HG03565 (cell line): ENCODE results near the gene AHDC1.

Experiments used
- ATAC-seq: cut with Tn5 transposase; IDR thresholded peaks from one replicate; pipeline ENCODE4 v1.9.1; 2021; ENCODE audit warnings: mild to moderate bottlenecking, moderate library complexity; ENCODE audit not compliant: unreplicated experiment

The AHDC1 gene

DNA sequence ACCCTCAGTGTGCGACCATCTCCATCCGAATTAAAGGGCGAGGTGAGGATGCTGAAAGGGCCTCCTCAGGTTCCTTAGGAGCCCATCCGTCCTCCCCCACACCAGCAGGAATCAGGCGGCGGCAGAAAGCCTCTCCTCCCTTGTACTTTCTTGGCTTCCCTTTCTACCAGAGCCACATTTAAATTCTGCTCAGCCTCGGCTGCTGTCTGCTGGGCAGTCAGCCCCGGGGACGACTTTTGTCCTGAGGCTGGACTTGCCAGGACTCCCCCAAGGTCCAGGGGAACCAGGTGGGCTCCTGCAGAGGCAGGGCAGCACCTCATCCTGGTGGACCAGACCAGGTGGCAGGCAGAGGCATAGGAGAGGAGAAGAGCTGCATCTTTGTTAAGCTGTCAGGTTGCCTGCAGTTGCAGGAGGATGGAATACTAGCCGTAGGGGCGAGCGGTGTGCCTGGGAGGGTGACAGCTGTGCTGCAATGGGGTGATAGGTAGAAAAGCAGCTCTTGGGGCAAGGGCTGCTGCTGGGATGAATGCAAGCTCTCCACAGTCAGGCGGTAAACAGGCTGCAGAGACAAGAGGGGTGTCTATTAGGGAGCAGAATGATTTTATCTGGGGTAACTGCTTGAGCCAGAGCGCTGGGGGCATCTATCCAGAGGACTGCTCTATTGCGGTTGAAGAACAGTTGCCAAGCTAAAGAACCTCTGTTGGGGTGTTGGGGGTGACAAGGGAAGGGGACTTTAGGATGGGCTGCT lies 67.8 kb downstream of the AHDC1 start:
- no peak for ATAC-seq

DNA sequence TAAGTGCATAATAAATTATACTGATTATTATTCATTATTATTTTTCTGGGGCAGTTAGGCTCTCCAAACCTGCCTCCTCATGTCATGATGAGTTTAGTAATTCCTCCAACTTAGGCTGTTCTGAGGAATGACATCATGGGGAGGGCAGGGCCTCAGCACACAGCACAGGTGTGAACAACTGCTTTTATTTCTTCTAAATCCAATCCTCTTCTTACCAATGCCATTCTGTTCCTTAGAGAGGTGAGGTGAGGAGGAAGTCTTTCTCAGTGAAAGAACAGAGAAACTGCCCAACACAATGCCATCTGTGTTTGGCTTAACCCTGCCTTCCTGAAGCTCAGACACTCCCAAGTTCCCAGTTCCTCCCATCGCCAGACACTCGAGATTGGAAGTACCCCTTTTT lies 68.6 kb downstream of the AHDC1 start:
- no peak for ATAC-seq

DNA sequence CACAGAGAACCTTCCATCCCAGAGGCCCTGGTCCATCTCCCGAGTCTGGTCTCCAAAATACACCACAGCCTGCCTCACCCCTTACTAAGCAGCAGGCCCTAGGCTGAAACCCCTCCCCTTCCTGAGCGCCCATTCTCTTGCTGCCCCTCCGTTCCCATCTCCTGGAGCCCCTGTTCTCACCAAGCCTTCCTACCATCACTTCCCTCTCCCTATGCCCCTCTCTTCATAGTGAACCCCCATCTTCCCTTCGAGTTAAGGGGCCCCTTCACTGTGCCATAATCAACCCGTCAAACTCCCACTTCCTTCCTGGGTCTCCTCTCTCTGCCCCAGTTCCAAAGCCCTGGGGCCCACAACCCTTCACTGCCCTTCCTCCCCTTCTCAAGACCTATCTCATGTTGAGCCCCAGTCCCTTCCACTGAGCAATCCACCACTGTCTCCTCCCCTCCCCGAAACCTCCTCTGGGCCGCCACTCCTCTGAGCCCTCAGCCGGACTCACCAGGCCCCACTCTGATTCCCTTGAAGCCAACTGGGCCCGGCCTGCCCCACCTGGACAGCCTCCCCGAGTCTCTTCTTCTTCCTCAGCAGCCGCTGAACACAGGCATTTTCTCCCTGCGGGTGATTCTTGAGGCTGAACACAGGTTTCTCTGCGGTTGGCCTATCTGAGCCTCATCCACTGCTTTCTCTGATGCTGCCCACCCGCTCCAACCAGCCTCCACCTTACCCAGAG lies 71.8 kb downstream of the AHDC1 start:
- ATAC-seq, result no peak

DNA sequence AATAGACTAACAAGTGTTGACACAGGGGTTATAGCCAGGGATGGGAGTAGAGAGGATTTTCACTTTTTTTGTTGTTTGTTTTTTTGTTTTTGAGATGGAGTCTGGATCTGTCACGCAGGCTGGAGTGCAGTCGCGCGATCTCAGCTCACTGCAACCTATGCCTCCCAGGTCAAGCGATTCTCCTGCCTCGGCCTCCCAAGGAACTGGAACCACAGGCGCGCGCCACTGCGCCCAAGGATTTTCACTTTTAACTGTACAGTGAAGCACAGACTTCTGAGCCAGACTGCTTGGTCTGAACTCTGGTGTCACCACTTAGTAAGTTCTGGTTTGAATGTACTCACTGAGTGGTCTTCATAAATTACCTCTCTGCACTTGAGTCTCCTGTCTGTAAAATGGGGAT lies 73.8 kb downstream of the AHDC1 start:
- no peak for ATAC-seq

DNA sequence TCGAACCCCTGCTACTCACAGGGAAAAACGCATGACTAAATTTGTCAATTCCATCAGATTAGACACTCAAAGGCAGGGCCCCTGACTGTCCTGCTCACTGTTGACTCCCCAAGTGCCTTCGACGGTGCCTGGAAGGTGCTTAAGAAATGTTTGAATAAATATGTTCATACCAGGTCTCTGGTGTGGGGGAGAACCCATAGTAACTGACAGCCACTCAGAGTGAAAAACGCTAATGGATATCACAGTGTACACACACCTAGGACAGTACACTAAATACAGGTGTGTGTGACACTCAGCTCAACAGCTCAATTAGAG lies 74.3 kb downstream of the AHDC1 start:
- ATAC-seq, result no peak

DNA sequence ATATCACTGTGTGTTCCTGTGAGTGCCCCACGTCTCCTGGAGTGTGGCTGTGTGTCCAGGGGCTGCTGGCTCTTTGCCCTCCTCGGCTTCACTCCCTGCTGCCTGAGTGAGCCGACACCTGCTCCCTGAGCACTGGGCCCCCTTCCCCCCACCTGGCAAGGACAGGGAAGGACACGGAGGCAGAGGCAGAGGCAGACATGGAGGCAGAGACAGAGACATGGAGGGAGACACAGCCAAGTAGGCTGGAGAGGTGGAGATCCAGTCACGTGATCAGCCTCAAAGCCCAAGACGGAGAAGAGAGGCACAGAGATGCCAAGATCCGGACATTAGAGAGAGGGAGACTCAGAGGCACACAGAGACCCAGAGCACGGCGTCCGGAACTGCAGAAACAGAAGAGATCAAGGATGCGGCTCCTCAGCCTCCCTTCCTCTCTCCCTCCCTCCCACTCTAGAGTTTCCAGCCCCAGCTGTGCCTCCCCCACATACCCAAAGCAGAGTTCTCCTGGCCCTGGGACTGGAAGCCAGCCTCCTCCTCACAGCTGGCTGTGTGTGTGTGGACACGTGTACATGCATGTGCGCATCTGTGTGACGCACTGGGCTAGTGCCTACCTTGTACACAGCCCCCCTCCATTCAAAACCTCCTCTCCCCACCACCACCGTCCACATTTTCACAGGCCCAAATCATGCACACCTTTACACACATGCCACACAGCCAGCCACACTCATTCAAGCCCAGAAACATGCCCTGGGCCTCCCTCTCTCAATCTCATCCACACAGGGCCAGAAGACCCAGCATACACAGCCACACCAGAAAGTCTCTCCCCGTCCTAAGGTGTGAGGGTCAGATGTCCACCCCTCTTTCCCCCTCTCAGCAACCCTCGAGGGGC lies 74.9 kb downstream of the AHDC1 start:
- no peak for ATAC-seq

DNA sequence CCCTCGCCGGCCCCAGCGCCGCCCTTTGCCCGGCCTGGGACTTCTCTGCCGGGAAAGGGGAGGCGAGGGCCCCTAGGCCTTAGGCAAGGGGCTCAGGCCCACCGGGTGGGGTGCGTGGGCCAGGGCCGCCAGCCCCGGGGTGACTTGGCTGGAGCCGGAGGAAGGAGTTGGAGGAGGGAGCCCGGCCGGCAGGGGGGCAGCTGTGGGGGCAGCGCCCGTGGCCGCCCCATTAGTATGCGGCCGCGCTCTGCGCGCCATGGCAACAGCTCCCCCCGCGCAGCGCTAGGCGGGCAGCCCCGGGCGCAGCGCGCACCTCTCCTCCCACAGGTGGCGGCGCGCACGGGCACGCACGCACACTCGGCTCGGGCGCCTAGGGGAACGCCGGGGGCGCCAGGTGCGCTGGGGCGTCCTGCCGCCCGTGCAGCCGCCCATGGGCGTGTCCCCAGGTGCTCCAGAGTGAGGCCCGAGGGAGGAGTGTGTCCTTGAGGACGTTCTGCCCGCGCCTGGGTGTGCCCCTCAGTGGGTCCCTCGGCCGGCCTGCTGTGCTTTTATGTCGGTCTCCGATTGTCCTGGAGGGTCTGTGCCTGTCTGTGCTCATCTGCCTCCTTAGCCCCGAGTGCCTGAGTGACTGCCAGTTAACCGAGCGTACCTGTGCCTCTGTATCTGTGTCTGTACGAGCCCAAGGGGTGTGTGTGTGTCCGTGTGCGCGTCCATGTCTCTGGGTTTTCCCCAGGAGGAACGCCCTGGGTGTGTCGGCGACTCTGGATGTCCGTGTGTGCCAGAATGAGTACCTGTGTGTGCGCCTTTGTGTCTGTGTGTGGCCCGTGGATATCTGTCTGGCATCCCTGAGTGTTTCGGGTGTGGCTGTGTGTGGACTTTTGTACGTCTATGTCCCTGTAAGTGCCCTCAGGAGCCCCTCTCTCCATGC lies 75.8 kb downstream of the AHDC1 start:
- ATAC-seq, result no peak

DNA sequence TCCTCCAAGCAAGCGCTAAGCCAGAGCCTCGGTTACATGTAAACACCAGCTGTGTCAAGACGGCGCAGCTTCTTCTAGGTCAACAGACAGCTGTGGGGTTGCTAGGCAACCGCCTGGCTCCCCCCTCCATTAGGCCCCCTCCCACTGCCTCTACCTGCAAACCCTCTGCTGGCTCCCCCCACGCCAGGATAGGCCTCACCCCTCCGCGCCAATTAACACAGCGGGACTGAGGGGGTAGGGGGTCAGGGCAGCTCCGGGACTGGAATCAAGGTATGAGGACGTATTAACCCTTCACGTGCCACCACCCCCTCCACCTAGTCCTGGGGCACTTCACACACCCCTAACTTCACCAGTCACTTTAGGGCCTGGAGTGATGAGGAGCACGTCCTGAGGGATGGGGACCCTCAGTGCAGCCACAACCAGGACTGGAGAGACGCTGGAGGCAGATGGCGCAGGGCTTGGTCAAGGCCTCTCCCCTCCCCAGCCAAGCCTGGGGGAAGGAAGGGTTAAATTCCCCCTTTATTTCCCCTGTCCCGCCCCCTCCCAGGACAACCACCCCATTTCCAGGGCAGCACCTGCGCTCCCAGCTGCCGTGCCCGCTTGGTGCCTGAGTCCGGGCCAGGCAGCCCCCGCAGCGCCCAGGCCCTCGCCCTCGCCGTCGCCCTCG lies 76.6 kb downstream of the AHDC1 start:
- no peak for ATAC-seq

DNA sequence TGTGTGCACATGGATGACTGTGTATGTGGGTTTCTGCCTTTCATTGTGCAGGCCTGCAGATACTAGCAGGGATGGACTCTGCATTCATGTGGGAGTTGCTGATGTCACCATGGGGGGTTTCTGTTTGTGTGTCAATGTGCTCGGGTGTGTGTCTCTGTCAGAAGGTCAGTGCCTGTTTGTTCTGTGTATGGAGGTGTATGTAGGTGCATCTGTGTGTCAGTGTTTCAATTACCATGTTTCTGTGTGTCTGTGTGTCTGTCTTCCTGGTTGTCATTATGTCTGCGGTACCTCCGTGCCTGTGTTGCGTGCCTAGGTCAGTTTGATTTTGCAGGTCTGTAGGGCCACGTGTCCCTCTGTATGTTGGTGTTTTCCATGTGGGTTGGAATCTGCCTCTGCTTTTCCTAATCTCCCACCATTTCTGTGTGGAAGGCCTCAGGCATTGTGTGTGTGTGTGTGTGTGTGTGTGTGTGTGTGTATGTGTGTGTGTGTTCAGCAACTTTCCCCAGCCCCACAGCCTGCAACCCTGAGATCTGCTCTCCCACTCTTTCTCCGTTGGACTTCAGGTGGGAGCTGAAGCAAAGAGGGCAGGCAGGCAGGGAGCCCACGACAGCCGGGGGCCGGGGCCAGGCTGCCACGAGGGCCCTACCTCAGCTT lies 77.2 kb downstream of the AHDC1 start:
- ATAC-seq, result no peak

DNA sequence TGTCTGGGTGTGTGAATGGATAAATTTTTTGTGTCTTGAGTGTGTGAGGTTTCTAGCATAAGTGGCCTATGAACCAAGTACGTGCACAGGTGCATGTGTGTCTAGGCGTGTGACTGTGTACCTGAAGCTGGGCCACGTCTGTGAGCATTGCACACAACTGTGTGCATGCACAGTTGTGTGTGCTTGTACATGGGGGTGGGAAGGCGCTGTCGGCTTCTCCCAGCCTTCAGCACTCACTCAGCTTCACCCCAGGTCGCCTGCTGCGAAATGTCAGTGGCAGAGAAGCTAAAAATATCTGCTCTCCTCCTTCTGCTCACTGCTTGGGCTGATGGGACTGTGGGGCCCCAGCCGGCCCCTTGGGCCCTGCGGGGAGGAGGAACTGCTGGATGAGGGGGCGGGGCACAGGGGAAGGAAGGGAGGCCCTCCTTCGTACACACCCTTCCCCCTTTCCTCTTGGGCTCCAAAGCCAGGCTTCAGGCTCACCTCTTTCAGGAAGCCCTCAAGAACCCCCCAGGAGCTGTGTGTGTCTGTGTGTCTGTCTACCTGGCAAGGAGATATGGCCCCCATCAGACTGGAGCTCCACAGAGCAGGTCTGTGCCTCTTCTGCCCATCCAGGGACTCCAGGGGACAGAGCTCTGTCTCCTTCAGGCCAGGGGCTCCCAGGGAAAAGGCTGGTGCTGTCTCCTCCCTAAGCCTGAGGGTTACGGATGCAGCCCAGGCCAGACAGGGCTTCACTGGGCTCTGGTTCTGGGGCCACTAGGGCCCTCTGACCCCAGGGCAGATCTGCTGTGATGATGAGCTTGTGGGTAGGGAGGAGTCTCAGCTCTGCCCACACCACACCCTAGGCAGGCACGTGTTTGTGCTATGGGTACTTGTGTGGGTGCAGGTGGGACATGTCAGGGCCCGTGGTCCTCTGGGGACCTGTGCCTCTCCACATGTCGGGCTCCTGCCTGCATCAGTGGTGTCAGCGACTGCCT lies 78.4 kb downstream of the AHDC1 start:
- no peak for ATAC-seq

DNA sequence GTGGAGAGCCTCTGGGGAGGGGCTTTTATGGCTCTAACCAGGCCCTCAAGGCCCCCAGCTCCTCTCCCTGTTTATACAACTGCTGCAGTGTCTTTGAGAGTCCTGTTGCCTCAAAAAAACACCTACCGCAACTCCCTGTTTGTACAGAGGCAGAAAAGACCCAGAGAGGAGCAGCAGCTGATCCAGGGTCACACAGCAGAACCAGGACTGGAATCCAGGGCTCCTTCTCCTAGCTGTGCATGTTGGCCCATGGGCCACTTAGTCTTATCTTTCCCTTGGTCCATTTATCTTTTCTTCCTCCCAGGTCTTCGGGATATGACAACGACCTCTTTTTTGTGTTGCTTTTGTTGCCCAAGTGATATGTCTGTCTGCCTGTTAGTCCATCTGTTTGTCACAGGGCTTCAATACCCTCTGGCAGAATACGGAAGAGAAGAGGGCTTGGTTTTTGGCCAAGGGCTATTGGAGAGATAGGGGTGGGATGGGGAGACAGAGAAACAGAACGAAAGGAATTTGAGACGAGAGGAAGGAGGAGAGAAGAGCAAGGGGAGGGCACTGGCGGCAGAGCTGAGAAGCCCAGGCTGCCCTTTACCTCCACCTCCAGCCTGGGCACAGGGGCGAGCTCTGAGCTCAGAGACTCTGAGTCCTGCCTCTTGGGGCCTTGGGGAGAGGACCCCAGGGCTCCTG lies 80.5 kb downstream of the AHDC1 start:
- ATAC-seq, result no peak

DNA sequence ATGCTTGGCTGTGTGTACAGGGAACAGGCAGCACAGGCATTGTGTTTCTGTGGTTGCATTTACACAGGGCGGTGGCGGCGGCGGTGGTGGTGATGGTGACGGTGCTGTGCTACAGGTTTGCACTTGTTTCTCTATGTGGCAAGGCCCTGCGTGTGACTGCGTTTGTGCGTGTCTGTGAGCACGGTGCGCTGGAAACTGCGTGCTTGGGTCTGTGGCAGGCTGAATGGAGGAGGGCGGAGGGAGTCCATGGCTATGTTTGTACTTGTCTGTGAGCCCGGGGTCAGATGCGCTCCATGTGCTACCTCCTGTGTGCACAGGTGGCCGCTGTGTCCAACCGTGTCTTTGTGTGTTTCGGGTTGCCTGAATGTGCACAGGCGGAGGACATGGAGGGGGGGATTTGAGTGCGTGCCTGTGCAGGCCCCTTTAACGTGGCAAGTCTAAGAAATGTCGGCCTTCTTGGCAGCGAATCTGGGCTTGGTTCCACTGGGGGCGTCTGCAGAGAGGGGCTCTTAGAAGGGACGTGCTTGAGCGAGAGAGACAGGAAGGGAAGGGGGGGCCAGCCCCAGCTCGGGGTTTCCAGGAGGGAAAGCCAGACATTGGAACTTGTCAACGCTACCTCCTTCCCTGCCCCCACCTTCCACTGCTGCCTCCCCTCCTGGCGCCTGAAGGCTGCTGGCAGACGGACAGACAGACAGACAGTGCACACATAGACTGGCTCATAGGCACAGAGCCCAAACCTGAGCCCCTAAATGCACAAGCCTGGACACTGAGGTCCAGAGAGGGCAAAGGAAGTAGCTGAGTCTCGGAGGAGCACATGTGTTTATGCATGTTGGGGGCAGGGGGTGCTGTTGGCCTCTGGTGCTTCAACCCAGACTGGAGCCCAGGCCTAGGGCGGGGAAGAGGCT lies 81.3 kb downstream of the AHDC1 start:
- no peak for ATAC-seq

DNA sequence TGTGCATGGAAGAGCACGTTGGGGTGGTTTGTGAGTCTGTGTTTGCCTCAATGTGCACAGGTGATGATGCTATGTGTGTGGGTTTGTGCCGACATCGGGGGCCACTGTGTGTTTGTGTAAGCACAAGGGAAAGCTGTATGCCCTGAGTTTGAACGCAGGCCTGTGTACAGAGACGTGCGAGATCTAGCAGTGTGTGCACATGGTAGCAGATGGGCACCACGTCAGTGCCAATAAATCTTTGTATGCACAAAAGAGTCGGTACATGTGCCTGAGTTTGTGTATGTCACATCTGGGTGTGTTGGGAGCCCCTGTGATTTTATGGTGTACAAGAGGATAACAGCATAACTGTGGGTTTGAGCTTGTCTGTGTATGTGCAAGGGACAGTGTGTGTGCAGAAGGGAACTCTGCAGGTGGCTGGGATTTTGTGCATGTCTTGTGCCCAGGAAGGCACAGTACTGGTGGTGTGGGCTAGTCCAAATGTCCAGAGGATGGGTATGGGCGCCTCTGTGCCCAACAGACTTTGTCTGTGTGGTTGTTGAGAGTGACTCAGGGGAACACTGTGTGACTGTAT lies 82.0 kb downstream of the AHDC1 start:
- ATAC-seq, result no peak

DNA sequence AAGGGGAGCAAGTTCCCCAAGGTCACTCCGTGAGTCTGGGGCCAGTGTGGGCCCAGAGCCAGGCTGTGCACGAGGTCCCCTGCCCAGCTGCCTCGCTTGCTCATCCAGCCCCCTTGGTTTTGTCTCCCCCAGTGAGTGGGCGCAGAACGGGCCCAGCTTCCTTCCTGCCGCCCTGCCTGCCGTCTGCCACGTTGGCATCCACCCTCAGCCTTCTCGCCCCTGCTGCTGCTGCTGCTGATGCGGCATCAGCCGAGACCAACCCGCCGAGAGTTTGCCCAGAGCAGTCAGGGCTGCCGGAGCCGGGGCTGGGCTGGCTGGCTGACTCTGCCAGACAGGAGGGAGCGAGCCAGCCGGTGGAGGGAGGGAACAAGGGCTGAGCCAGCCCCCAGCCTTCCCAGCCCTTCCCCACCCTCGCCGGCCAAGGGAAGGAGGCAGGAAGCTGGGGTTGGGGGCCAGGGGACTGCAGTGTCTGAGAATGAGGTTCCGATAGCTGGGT lies 82.6 kb downstream of the AHDC1 start:
- no peak for ATAC-seq

DNA sequence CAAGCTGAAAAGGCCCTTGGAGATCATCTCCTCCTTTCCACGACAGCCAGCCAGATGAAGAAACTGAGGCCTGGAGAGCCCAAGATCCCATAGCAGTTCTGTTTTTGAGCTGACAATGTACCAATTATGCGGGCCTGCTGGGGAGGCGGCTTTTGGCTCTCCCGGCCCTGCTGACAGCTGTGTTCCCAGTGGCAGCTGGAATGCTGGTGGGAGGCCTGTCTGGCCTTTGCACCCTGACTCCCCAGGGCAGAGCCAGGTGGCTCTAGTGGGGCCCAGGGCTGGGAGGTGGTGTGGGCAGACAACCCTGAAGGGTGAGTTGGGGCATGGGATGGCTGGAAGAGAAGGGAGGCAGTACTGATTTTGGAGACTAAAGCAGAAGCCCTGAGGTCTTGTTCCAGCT lies 83.3 kb downstream of the AHDC1 start:
- no peak for ATAC-seq
